Mesenchymal stem cell (in vitro differentiated cells and primary cell): ENCODE measurements around the gene ABCG1.
A peak's percentile ranks its signal among the peaks of the same experiment; 100 is the strongest.

Experiments
- DNase-seq: peaks from one replicate; pipeline ENCODE4 v3.0.0-alpha.2; 2013
- H2AFZ ChIP-seq: one replicate; pipeline ENCODE4 v1.6.1; 2013; ENCODE audit warnings: low read depth, mild to moderate bottlenecking, control low read depth, inconsistent platforms, low read length, moderate library complexity
- H2AK5ac ChIP-seq: 2 replicates; pipeline ENCODE4 v1.6.1; 2013; ENCODE audit warnings: low read length, moderate library complexity, mild to moderate bottlenecking, inconsistent platforms; ENCODE audit not compliant: severe bottlenecking
- H2BK120ac ChIP-seq: one replicate; pipeline ENCODE4 v1.6.1; 2013; ENCODE audit warnings: low read depth, mild to moderate bottlenecking, inconsistent platforms, low read length, moderate library complexity
- H2BK12ac ChIP-seq, 2 experiments: one replicate each; pipeline ENCODE4 v1.6.1; 2013; ENCODE audit warnings: inconsistent platforms in 2 of 2, low read length in 2 of 2, mild to moderate bottlenecking in 2 of 2, moderate library complexity in 2 of 2, control low read depth in 1 of 2
- H2BK15ac ChIP-seq: one replicate; pipeline ENCODE4 v1.6.1; 2013; ENCODE audit warnings: mild to moderate bottlenecking, low read depth, inconsistent platforms; ENCODE audit not compliant: poor library complexity, severe bottlenecking
- H2BK5ac ChIP-seq: 2 replicates; pipeline ENCODE4 v1.6.1; 2013; ENCODE audit warnings: low read depth, mild to moderate bottlenecking, low read length, control low read depth, inconsistent platforms; ENCODE audit not compliant: poor library complexity, severe bottlenecking
- H3K14ac ChIP-seq, 2 experiments: one replicate each; pipeline ENCODE4 v1.6.1; 2013; ENCODE audit warnings: inconsistent platforms in 2 of 2, low read length in 2 of 2, control low read depth in 1 of 2, mild to moderate bottlenecking in 1 of 2, moderate library complexity in 1 of 2
- H3K18ac ChIP-seq, 2 experiments: one replicate each; pipeline ENCODE4 v1.6.1; 2013; ENCODE audit warnings: inconsistent platforms in 2 of 2, low read length in 2 of 2, control low read depth in 1 of 2, low read depth in 1 of 2, mild to moderate bottlenecking in 1 of 2
- H3K23ac ChIP-seq, 2 experiments: one replicate each; pipeline ENCODE4 v1.6.1; 2013; ENCODE audit warnings: inconsistent platforms in 2 of 2, low read length in 2 of 2, mild to moderate bottlenecking in 2 of 2, moderate library complexity in 2 of 2, control low read depth in 1 of 2
- H3K27ac ChIP-seq: 2 replicates; pipeline ENCODE4 v1.5.1; 2013; ENCODE audit warnings: mild to moderate bottlenecking, moderate library complexity, low read length, control low read depth, inconsistent platforms; ENCODE audit not compliant: poor library complexity, severe bottlenecking
- H3K27me3 ChIP-seq, 2 experiments: 2 replicates each; pipeline versions ENCODE4 v1.6.1 to v1.7.0; 2013; ENCODE audit warnings: low read length in 2 of 2, mild to moderate bottlenecking in 2 of 2, moderate library complexity in 2 of 2, control low read depth in 1 of 2, inconsistent platforms in 1 of 2; ENCODE audit not compliant: control insufficient read depth in 1 of 2, insufficient read depth in 1 of 2
- H3K36me3 ChIP-seq, 2 experiments: 2 replicates each; pipeline versions ENCODE4 v1.6.1 to v1.7.0; 2013; ENCODE audit warnings: low read length in 2 of 2, control low read depth in 1 of 2, inconsistent platforms in 1 of 2, low read depth in 1 of 2, mild to moderate bottlenecking in 1 of 2; ENCODE audit not compliant: insufficient read depth in 2 of 2, control insufficient read depth in 1 of 2
- H3K4ac ChIP-seq, 2 experiments: one replicate each; pipeline ENCODE4 v1.6.1; 2013; ENCODE audit warnings: inconsistent platforms in 2 of 2, low read length in 2 of 2, mild to moderate bottlenecking in 2 of 2, moderate library complexity in 2 of 2, control low read depth in 1 of 2, low read depth in 1 of 2
- H3K4me1 ChIP-seq: 2 replicates; pipeline ENCODE4 v1.6.1; 2013; ENCODE audit warnings: low read depth, low read length, control low read depth; ENCODE audit not compliant: control insufficient read depth, insufficient read depth
- H3K4me2 ChIP-seq: 2 replicates; pipeline ENCODE4 v1.6.1; 2013; ENCODE audit warnings: low read length, mild to moderate bottlenecking, inconsistent platforms; ENCODE audit not compliant: poor library complexity, severe bottlenecking
- H3K4me3 ChIP-seq, 2 experiments: 2 replicates each; pipeline versions ENCODE4 v1.5.1 to v1.7.0; 2013; ENCODE audit warnings: low read length in 2 of 2, mild to moderate bottlenecking in 2 of 2, control low read depth in 1 of 2, low read depth in 1 of 2; ENCODE audit not compliant: insufficient read depth in 1 of 2
- H3K79me1 ChIP-seq: replicated peaks from 2 replicates; pipeline ENCODE4 v1.6.1; 2013; ENCODE audit warnings: mild to moderate bottlenecking, control low read depth, low read length, inconsistent platforms; ENCODE audit not compliant: poor library complexity, severe bottlenecking
- H3K9ac ChIP-seq: 2 replicates; pipeline ENCODE4 v1.7.0; 2013; ENCODE audit warnings: mild to moderate bottlenecking, low read length, moderate library complexity
- H3K9me3 ChIP-seq: 2 replicates; pipeline ENCODE4 v1.7.0; 2013; ENCODE audit warnings: mild to moderate bottlenecking, low read length; ENCODE audit not compliant: control insufficient read depth
- H4K8ac ChIP-seq: one replicate; pipeline ENCODE4 v1.6.1; 2013; ENCODE audit warnings: inconsistent platforms, mild to moderate bottlenecking, low read length, moderate library complexity
- H4K91ac ChIP-seq: one replicate; pipeline ENCODE4 v1.6.1; 2013; ENCODE audit warnings: mild to moderate bottlenecking, low read length, inconsistent platforms
- WGBS: methylation state at CpG from one replicate; pipeline ENCODE4 v1.1.7; 2013; ENCODE audit warnings: mixed read lengths; 5-methylcytosine and 5-hydroxymethylcytosine counted together

ABCG1 gene

DNA sequence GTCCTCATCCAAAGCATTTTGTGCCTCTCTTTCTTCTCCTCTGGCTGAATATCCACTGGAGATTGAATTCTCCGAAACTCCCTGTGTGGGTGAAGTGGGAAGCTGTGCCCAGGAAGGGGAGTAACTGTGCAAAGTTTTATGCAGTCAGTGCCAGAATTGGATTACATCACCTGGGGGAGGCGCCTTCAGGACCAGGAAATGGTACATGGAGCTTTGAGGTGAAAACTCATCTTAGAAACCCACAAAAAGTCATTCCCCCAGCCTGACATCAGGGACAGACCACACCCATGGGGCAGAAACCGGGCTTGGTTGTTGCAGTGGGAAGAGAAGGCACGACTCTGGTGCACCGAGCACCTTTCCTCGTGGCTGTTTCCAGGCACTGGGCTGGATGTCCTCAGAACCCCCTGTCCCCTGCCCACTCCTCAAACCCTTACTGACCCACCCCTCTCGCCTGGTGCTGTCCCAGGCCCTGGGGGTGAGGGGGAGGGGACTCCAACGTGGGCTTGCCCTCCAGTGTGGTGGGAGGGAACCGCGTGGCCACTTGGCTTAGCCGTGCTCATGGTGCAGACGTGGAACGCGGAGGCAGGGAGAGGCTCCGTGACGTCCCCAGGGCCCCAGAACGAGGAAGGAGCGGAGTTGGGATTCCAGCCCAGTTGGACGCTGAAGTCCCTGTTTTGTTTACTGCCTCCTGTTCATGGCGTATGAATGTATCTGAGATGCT, 80.5 kb downstream of the ABCG1 start:
- no peak overlapping the region for H4K91ac ChIP-seq
- no peaks in the 10 kb centered on the region for H3K79me1 ChIP-seq
- no peak overlapping the region for H2BK5ac ChIP-seq

DNA sequence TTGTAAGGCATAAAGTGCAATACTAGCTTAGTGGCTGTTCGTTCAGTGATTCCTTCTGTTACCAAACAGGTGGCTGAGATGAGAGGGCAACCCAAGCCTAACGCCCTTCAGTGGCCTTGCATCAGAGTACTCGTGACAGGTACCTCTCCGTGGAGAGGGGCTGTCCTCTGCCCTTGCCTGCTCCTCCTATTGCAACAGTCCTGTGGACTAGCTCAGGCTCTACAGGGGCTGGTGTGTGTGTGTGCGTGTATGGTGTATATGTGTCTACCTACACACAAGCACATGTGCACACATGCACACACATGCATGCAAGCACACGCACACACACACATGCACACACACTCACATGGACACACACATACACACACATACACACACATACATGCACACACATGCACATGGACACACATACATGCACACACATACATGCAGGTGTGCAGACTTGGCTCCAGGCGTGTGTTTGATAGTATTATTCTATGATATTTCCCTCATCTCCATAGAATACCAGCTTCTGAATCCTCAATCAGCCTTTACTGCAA, 81.2 kb downstream of the ABCG1 start:
- no peak for DNase-seq
- Histone ChIP-seq H2BK15ac (no peak overlapping the region), H4K91ac (no peak overlapping the region), H3K18ac (no peak overlapping the region), H2BK5ac (no peak overlapping the region), H4K8ac (no peak overlapping the region), H3K27ac (no peak overlapping the region), H3K9ac (no peak overlapping the region), H3K4me2 (no peak overlapping the region), H3K23ac (no peak overlapping the region), H3K14ac (peak overlapping the region in 1 of 2 experiments; percentile 19), H3K4me3 (no peak overlapping the region), H3K4me1 (peaks cover 5% of the 10 kb centered on the region), H2AFZ (no peak overlapping the region), H3K79me1 (no peaks in the 10 kb centered on the region), H2BK120ac (no peak overlapping the region), H3K4ac (no peak overlapping the region), H3K27me3 (peaks cover 68 to 83% of the 10 kb centered on the region in 2 experiments), H2BK12ac (no peak overlapping the region), H3K9me3 (no peaks in the 10 kb centered on the region), H2AK5ac (no peak overlapping the region), H3K36me3 (no peaks in the 10 kb centered on the region)
- 87% methylated on average over 5 of the region's 7 CpGs for WGBS

More for the DNA sequence above, 80.5 kb downstream of the ABCG1 start:
- H2AFZ ChIP-seq = no peak overlapping the region
- no peak overlapping the region for H3K18ac ChIP-seq
- 86% methylated on average over 16 of the region's 20 CpGs for WGBS
- no peak overlapping the region for H3K9ac ChIP-seq
- H3K4me1 ChIP-seq = peaks cover 6% of the 10 kb centered on the region
- H3K27me3 ChIP-seq = peaks cover 63 to 77% of the 10 kb centered on the region in 2 experiments
- H3K27ac ChIP-seq = no peak overlapping the region
- H3K4me3 ChIP-seq = no peak overlapping the region
- H3K4me2 ChIP-seq = no peak overlapping the region
- H2BK120ac ChIP-seq = no peak overlapping the region
- no peak overlapping the region for H2BK15ac ChIP-seq
- H4K8ac ChIP-seq = no peak overlapping the region
- H3K4ac ChIP-seq = no peak overlapping the region
- no peak overlapping the region for H3K14ac ChIP-seq
- H3K23ac ChIP-seq = no peak overlapping the region
- H2AK5ac ChIP-seq = no peak overlapping the region
- no peaks in the 10 kb centered on the region for H3K9me3 ChIP-seq
- DNase-seq = no peak
- H2BK12ac ChIP-seq = no peak overlapping the region
- H3K36me3 ChIP-seq = no peaks in the 10 kb centered on the region

DNA sequence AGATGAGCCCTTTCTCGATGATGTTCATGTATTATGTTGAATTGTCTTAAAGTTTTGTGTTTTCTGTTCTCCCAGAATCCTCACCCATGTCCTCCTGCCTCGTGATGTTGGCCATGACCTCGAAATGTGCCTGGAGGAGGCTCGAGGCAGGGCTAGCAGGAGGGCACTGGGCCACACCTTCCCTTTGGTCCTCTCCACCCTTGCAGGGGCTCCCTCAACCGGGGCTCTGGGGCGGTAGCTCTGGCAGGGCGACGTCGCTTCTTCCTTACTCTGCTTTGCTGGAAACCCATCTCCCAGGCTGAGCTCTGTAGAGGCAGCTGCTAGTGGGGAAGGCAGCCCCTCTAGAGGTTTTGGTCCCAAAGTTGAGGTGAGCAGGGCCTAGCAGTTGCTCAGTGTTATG, 82.0 kb downstream of the ABCG1 start:
- H3K4ac ChIP-seq = no peak overlapping the region
- no peak overlapping the region for H3K18ac ChIP-seq
- DNase-seq = no peak
- no peak overlapping the region for H2BK15ac ChIP-seq
- no peak overlapping the region for H2BK120ac ChIP-seq
- H4K91ac ChIP-seq = no peak overlapping the region
- H3K4me3 ChIP-seq = no peak overlapping the region
- no peaks in the 10 kb centered on the region for H3K79me1 ChIP-seq
- H3K4me2 ChIP-seq = no peak overlapping the region
- no peak overlapping the region for H3K14ac ChIP-seq
- no peak overlapping the region for H3K27ac ChIP-seq
- 86% methylated on average over 9 of the region's 9 CpGs for WGBS
- no peak overlapping the region for H3K23ac ChIP-seq
- H4K8ac ChIP-seq = no peak overlapping the region
- peaks cover 68 to 80% of the 10 kb centered on the region in 2 experiments for H3K27me3 ChIP-seq
- no peak overlapping the region for H2AK5ac ChIP-seq
- no peaks in the 10 kb centered on the region for H3K36me3 ChIP-seq
- no peaks in the 10 kb centered on the region for H3K9me3 ChIP-seq
- H2BK5ac ChIP-seq = no peak overlapping the region
- H3K9ac ChIP-seq = no peak overlapping the region
- peaks cover 5% of the 10 kb centered on the region for H3K4me1 ChIP-seq
- no peak overlapping the region for H2BK12ac ChIP-seq
- H2AFZ ChIP-seq = no peak overlapping the region

DNA sequence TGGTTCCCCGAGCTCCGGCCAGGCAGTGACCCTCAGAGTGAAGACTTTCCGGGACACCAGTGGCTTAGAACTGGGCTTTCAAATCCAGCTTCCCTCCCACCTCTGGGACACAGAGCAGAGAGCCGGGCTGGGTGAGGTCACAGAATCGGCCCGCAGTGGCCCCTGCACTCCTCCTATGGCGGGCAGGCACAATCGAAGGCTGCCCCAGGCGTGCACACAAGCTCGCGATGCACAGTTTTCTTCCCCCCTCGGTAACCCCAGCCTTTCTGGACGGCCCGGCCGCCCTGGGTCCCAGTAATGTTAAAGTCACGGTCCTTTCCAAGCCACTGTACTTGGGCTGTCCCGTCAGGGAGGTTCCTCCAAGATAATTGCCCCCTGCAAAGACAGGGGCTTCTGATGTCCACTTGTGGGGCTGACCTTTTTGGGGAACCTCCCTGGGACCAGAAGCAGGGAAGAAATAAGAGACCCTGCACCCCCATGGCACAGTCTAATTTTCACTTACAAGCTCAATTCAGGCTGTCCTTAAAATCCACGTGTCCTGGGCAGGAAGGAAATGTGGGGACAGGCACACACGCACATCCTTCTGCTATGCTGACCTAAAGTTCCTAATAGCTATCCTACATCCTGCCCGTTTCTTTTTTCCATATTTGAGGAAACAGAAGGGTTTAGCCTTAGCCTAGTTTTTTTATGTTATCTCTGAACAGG, 82.6 kb downstream of the ABCG1 start:
- Histone ChIP-seq H3K9me3 (no peaks in the 10 kb centered on the region), H2BK120ac (no peak overlapping the region), H2BK15ac (no peak overlapping the region), H3K4ac (no peak overlapping the region), H3K27ac (no peak overlapping the region), H3K27me3 (peaks cover 70 to 81% of the 10 kb centered on the region in 2 experiments), H3K4me2 (no peak overlapping the region), H2BK12ac (no peak overlapping the region), H2AK5ac (no peak overlapping the region), H3K23ac (no peak overlapping the region), H3K36me3 (no peaks in the 10 kb centered on the region), H3K9ac (no peak overlapping the region), H3K14ac (no peak overlapping the region), H3K4me3 (no peak overlapping the region), H2AFZ (no peak overlapping the region), H3K79me1 (no peaks in the 10 kb centered on the region), H3K18ac (no peak overlapping the region), H3K4me1 (peaks cover 5% of the 10 kb centered on the region), H2BK5ac (no peak overlapping the region), H4K8ac (no peak overlapping the region), H4K91ac (no peak overlapping the region)
- no peak for DNase-seq
- WGBS = 78% methylated on average over 20 of the region's 20 CpGs
